ENCODE data around the gene SUPT5H. TPM values are rescaled to one million over a fixed set of nuclear protein-coding genes. Genes with fewer than 3 reads are reported as not detected.
A peak's percentile ranks its signal among the peaks of the same experiment; 100 is the strongest.

Gene SUPT5H
- total and polyA plus RNA-seq, 10 of the 15 experiments (the other 5 are each of a cell fraction or from before 2014, with no cell fraction given), result 27.2 to 194 (median 83.6) TPM

DNA sequence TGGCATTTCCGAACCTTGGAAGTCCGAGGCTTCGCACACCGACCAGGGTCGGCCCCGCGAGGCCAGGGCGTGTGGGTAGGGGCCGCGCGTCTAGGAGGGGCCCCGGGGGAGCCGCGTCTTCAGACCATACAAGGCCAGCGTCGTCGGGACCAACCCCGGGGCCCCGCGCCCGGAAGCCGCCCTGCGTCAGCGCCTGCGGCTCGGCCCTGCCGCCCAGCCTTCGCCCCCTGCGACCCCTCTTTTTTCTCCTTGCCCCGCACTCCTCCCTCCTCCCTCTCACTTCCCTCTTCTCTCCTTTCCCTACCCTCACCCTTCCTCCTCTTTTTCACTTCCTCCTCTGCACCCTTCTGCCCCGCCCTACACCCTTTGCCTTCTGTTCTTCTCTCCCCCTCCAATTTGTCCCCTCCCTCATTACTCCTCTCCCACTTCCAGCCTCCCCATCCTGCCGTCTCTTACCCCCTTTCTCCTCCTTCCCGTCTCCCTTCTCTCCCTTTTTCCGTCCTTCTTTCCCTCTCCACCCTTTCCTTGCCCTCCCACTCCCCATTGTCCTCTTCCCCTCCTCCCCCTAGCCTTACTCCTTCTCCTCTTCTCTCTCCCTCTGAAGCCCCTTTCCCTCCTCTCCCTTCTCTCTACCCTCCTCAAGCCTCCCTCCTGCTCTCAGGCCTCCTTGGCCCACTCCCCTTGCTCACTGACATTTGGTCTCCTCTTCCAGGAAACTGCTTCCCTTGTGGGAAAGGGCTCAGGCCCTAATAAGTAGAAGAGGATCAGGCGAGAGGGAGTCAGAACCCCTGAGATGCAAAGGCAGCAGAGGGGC, 35.2 kb upstream of the SUPT5H start (continued):
- TF ChIP-seq ZBTB33 (IDR thresholded peaks at IDR 0.05), result no peak; the same call in 1 of the 2 replicates
- TF ChIP-seq MYB (IDR thresholded peaks at IDR 0.05; ENCODE audit: borderline replicate concordance, low read depth, low read length), result no peak
- TF ChIP-seq CBX3 (IDR thresholded peaks at IDR 0.05; ENCODE audit: borderline replicate concordance, low read depth), result no peak
- peak; percentile 100 for TF ChIP-seq IKZF2 (IDR thresholded peaks at IDR 0.05)
- no peak for TF ChIP-seq CBFB (IDR thresholded peaks at IDR 0.05; ENCODE audit: low read depth)
- TF ChIP-seq, protein P1, sequence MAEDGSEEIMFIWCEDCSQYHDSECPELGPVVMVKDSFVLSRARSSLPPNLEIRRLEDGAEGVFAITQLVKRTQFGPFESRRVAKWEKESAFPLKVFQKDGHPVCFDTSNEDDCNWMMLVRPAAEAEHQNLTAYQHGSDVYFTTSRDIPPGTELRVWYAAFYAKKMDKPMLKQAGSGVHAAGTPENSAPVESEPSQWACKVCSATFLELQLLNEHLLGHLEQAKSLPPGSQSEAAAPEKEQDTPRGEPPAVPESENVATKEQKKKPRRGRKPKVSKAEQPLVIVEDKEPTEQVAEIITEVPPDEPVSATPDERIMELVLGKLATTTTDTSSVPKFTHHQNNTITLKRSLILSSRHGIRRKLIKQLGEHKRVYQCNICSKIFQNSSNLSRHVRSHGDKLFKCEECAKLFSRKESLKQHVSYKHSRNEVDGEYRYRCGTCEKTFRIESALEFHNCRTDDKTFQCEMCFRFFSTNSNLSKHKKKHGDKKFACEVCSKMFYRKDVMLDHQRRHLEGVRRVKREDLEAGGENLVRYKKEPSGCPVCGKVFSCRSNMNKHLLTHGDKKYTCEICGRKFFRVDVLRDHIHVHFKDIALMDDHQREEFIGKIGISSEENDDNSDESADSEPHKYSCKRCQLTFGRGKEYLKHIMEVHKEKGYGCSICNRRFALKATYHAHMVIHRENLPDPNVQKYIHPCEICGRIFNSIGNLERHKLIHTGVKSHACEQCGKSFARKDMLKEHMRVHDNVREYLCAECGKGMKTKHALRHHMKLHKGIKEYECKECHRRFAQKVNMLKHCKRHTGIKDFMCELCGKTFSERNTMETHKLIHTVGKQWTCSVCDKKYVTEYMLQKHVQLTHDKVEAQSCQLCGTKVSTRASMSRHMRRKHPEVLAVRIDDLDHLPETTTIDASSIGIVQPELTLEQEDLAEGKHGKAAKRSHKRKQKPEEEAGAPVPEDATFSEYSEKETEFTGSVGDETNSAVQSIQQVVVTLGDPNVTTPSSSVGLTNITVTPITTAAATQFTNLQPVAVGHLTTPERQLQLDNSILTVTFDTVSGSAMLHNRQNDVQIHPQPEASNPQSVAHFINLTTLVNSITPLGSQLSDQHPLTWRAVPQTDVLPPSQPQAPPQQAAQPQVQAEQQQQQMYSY (CRISPR knock-in tag; IDR thresholded peaks at IDR 0.05), result 0 out of 2 replicates have a peak, but pooled peaks have one; percentile 62
- peak; percentile 29 for TF ChIP-seq HDAC6 (IDR thresholded peaks at IDR 0.05; ENCODE audit: unreplicated experiment)
- TF ChIP-seq ZNF217 (IDR thresholded peaks at IDR 0.05), result no peak
- TF ChIP-seq ZNF384 (IDR thresholded peaks at IDR 0.05; ENCODE audit: borderline replicate concordance, low read depth, low read length), result no peak; the same call in 1 of the 2 replicates
- TF ChIP-seq ZNF274 (IDR thresholded peaks at IDR 0.05; ENCODE audit: insufficient read depth, insufficient read length), result no peak
- 0 out of 2 replicates have a peak, but pooled peaks have one; percentile 24 for TF ChIP-seq TCF3 (IDR thresholded peaks at IDR 0.05; ENCODE audit: borderline replicate concordance, insufficient read depth, low read depth, low read length)
- TF ChIP-seq NBN (IDR thresholded peaks at IDR 0.05), result peak; percentile 100
- peak; percentile 78 for TF ChIP-seq ATF7 (IDR thresholded peaks at IDR 0.05; ENCODE audit: low read depth)
- no peak for TF ChIP-seq SUPT20H (IDR thresholded peaks at IDR 0.05; ENCODE audit: borderline replicate concordance, control insufficient read depth, low read depth, low read length)
- no peak for TF ChIP-seq RAD21 (IDR thresholded peaks at IDR 0.05; ENCODE audit: insufficient read depth, low read depth, low read length)
- peak; percentile 87 for TF ChIP-seq ELK1 (IDR thresholded peaks at IDR 0.05; ENCODE audit: low read depth, low read length)
- TF ChIP-seq, protein P2, sequence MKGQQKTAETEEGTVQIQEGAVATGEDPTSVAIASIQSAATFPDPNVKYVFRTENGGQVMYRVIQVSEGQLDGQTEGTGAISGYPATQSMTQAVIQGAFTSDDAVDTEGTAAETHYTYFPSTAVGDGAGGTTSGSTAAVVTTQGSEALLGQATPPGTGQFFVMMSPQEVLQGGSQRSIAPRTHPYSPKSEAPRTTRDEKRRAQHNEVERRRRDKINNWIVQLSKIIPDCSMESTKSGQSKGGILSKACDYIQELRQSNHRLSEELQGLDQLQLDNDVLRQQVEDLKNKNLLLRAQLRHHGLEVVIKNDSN (IDR thresholded peaks at IDR 0.05; ENCODE audit: borderline replicate concordance, extremely low read length, insufficient read depth, low read depth, low read length), result no peak
- TF ChIP-seq NRF1 (conservative IDR thresholded peaks at IDR 0.05; ENCODE audit: low read depth, low read length), result no peak; the same call in 1 of the 2 replicates
- no peak for TF ChIP-seq RELA (IDR thresholded peaks at IDR 0.05; ENCODE audit: borderline replicate concordance, partially characterized antibody)
- no peak for TF ChIP-seq CHD4 (IDR thresholded peaks at IDR 0.05)
- no peak for TF ChIP-seq MTA3 (IDR thresholded peaks at IDR 0.05; ENCODE audit: borderline replicate concordance, low read length)
- TF ChIP-seq, protein P3, sequence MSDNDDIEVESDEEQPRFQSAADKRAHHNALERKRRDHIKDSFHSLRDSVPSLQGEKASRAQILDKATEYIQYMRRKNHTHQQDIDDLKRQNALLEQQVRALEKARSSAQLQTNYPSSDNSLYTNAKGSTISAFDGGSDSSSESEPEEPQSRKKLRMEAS (IDR thresholded peaks at IDR 0.05; ENCODE audit: low read depth, low read length), result 0 out of 2 replicates have a peak, but pooled peaks have one; percentile 8

All from GM12878 (cell line).